Measurements from ENCODE around the gene UBASH3B. TPM values are rescaled to one million over a fixed set of nuclear protein-coding genes. Genes with fewer than 3 reads are reported as not detected.
A peak's percentile ranks its signal among the peaks of the same experiment; 100 is the strongest.

UBASH3B gene
- total RNA-seq, 1 donor, result 21.4 TPM

DNA sequence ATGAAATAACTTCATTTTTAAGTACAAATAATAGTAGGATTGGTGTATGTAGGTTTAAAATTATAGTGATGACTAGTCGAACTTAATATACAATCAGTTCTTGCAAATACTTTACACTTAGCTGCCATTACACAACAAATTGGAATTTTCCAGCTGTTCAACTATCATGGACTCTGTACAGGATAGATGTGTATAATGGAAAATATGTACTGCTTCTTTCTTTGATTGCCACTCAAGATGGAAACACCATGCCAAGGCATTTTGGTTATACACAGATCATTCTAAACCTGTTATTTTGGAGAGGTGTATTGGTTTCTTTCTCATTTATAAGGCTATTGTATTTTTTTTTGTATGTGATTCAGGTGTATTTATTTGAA is 158.4 kb downstream of the UBASH3B start:
- no peak for TF ChIP-seq CTCF (IDR thresholded peaks at IDR 0.05; ENCODE audit: extremely low read depth, low read depth, low read length)
- Histone ChIP-seq H3K9me3 (ENCODE audit: low read depth, low read length) (no peaks in the 10 kb centered on the region), H3K27ac (ENCODE audit: low read depth, low read length) (no peak overlapping the region), H2AFZ (ENCODE audit: low read length) (no peak overlapping the region), H3K79me2 (ENCODE audit: insufficient read depth, low read length) (no peaks in the 10 kb centered on the region), H3K4me3 (ENCODE audit: insufficient read depth, low read length) (no peak overlapping the region), H4K20me1 (ENCODE audit: insufficient read depth, low read length) (no peaks in the 10 kb centered on the region), H3K4me2 (ENCODE audit: insufficient read depth, low read length) (no peak overlapping the region), H3K27me3 (ENCODE audit: insufficient read depth, low read length) (no peaks in the 10 kb centered on the region), H3K4me1 (ENCODE audit: insufficient read depth, low read length) (peaks cover 7% of the 10 kb centered on the region), H3K36me3 (ENCODE audit: insufficient read depth, low read length) (peaks cover 25% of the 10 kb centered on the region)
- no peak for DNase-seq (ENCODE audit: insufficient read length, low spot score, missing footprints)

- Histone ChIP-seq H2AFZ (ENCODE audit: low read length) (no peak overlapping the region), H4K20me1 (ENCODE audit: insufficient read depth, low read length) (no peaks in the 10 kb centered on the region), H3K36me3 (ENCODE audit: insufficient read depth, low read length) (peaks cover 23% of the 10 kb centered on the region), H3K27ac (ENCODE audit: low read depth, low read length) (no peak overlapping the region), H3K4me2 (ENCODE audit: insufficient read depth, low read length) (no peak overlapping the region), H3K9me3 (ENCODE audit: low read depth, low read length) (no peaks in the 10 kb centered on the region), H3K79me2 (ENCODE audit: insufficient read depth, low read length) (no peaks in the 10 kb centered on the region), H3K4me1 (ENCODE audit: insufficient read depth, low read length) (peaks cover 7% of the 10 kb centered on the region), H3K4me3 (ENCODE audit: insufficient read depth, low read length) (no peak overlapping the region), H3K27me3 (ENCODE audit: insufficient read depth, low read length) (no peaks in the 10 kb centered on the region)
- DNase-seq (ENCODE audit: insufficient read length, low spot score, missing footprints), result no peak
- TF ChIP-seq CTCF (IDR thresholded peaks at IDR 0.05; ENCODE audit: extremely low read depth, low read depth, low read length), result peak; percentile 42
Observed at GRCh38 chr11:122814401-122814800, 158.9 kb downstream of the UBASH3B start.

- no peaks in the 10 kb centered on the region for H4K20me1 ChIP-seq (ENCODE audit: insufficient read depth, low read length)
- TF ChIP-seq CTCF (IDR thresholded peaks at IDR 0.05; ENCODE audit: extremely low read depth, low read depth, low read length), result no peak
- H3K79me2 ChIP-seq (ENCODE audit: insufficient read depth, low read length), result no peaks in the 10 kb centered on the region
- no peaks in the 10 kb centered on the region for H3K27me3 ChIP-seq (ENCODE audit: insufficient read depth, low read length)
- H3K4me3 ChIP-seq (ENCODE audit: insufficient read depth, low read length), result no peak overlapping the region
- peaks cover 8% of the 10 kb centered on the region for H3K36me3 ChIP-seq (ENCODE audit: insufficient read depth, low read length)
- peaks cover 4% of the 10 kb centered on the region for H3K4me1 ChIP-seq (ENCODE audit: insufficient read depth, low read length)
- H3K4me2 ChIP-seq (ENCODE audit: insufficient read depth, low read length), result no peak overlapping the region
- no peak for DNase-seq (ENCODE audit: insufficient read length, low spot score, missing footprints)
- H3K27ac ChIP-seq (ENCODE audit: low read depth, low read length), result no peak overlapping the region
- H2AFZ ChIP-seq (ENCODE audit: low read length), result no peak overlapping the region
- H3K9me3 ChIP-seq (ENCODE audit: low read depth, low read length), result peaks cover 3% of the 10 kb centered on the region
Observed at GRCh38 chr11:122815900-122816299, 160.4 kb downstream of the UBASH3B start.

DNA sequence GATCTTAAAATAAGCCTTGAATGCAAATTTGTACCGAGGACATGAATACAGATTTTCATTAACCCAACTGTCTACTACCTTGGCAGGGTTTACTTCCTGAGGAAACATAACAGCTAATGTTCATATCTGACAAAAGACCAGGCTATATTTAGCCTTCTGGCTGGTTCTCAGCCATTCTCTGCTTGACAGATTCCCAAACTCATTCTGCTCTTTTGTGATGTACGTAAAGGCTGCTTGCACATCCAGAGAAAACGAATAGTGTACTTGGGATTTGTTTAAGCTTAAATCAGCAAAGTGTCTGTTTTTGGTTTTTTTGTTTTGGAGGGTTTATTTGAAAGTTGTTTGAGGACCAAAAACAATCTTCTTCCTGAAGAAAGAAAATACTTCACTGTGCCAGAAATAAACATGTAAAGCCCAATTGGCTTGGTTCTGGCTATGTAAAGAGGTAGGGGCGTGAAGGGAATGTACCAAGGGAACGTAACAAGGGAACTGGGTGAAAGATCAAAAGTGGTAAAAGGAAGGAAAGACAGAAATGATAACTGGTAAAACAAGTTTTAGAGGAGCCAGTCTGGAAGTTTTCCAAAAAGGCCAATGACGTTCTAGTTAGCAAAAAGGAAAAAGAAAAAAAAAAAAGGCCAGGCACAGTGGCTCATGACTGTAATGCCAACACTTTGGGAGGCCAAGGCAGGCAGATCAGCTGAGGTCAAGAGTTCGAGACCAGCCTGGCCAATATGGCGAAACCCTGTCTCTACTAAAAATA is 161.4 kb downstream of the UBASH3B start:
- peaks cover 4% of the 10 kb centered on the region for H3K4me1 ChIP-seq (ENCODE audit: insufficient read depth, low read length)
- peaks cover 3% of the 10 kb centered on the region for H3K9me3 ChIP-seq (ENCODE audit: low read depth, low read length)
- no peak overlapping the region for H3K4me2 ChIP-seq (ENCODE audit: insufficient read depth, low read length)
- no peak overlapping the region for H3K4me3 ChIP-seq (ENCODE audit: insufficient read depth, low read length)
- H3K27ac ChIP-seq (ENCODE audit: low read depth, low read length), result no peak overlapping the region
- no peak for DNase-seq (ENCODE audit: insufficient read length, low spot score, missing footprints)
- H2AFZ ChIP-seq (ENCODE audit: low read length), result no peak overlapping the region
- H3K79me2 ChIP-seq (ENCODE audit: insufficient read depth, low read length), result no peaks in the 10 kb centered on the region
- H3K27me3 ChIP-seq (ENCODE audit: insufficient read depth, low read length), result no peaks in the 10 kb centered on the region
- no peak for TF ChIP-seq CTCF (IDR thresholded peaks at IDR 0.05; ENCODE audit: extremely low read depth, low read depth, low read length)
- peaks cover under 1% of the 10 kb centered on the region for H3K36me3 ChIP-seq (ENCODE audit: insufficient read depth, low read length)
- no peaks in the 10 kb centered on the region for H4K20me1 ChIP-seq (ENCODE audit: insufficient read depth, low read length)

All from osteoblast (primary cell).